NCI-H2081 (cell line): ENCODE data around the gene KCNMA1.

ENCODE experiments used
- DNase-seq, 2 experiments: peaks; one replicate each; lab custom pipeline; 2025; lab: John Stamatoyannopoulos, UW

Gene KCNMA1

GRCh38 chr10:77448226-77448625 is 189.4 kb downstream of the KCNMA1 start:
- no peak for DNase-seq

- no peak for DNase-seq
Measured at GRCh38 chr10:77446700-77447099, 190.9 kb downstream of the KCNMA1 start.

GRCh38 chr10:77445547-77445946 is 192.1 kb downstream of the KCNMA1 start:
- no peak for DNase-seq

DNA sequence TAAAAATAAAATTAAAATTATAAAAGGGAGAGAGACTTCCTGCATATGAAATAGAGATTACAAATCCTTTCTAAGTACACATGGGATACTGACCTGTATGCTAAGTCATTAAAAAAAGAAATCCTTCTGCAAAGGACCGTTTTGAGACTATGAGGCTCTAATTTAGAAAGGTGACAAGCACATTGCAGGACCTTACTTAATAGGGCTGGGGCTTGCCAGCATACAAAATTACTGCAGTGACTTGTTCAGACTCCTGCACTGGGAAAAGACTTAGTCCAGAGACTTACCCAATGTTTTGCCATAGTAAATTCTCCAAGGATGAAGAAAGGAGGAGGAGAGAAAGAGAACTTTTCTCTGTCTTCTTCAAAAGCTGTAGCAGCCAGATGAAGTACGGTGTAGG is 193.6 kb downstream of the KCNMA1 start:
- DNase-seq = no peak

GRCh38 chr10:77442699-77443189 is 194.9 kb downstream of the KCNMA1 start:
- peak; percentile 41 to 86 for DNase-seq

DNA sequence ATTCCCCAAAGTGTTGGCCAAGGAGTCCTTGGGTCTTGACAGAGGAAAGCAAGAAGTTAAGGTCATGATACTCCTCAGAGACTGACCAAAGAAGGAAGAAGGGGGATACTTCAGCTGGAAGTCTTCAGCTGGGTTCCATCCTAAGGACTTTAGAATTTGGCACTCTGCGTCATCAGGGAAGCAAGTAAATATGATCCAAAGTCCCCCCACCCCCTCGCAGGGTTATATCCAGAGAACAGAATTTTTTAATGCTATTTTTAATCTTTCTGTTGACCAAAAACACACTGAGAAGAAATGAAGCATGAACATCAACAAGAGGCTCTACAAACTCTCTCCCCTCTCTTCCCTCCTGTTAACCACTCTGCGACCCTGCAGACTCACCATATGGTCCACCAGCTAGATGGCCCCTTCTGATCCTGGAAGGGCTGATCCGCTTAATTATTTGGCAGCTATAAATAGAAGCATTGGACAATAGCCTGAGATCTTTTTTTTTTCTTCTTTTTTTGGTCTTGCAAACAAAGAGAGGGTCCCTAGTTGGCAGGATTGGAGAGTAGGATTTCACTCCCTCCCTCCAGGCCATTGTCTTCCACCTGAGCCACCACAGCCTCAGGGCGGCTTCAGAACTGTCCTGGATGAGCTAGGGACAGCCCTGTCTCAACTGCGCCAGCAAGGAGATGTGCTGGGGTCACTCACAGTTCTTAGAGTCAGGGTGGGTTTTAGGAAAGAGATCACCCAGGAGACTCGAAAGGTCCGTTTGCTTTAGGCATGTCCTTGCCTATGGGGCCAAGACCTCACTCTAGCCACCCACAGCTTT is 196.0 kb downstream of the KCNMA1 start:
- DNase-seq = no peak

- no peak for DNase-seq
Measured at GRCh38 chr10:77436257-77436975, 201.2 kb downstream of the KCNMA1 start.

- DNase-seq = no peak
Measured at GRCh38 chr10:77433546-77433945, 204.1 kb downstream of the KCNMA1 start.

GRCh38 chr10:77431980-77432797 is 205.4 kb downstream of the KCNMA1 start:
- no peak for DNase-seq

GRCh38 chr10:77431209-77431611 is 206.4 kb downstream of the KCNMA1 start:
- no peak for DNase-seq

GRCh38 chr10:77430530-77430929 is 207.1 kb downstream of the KCNMA1 start:
- no peak for DNase-seq

- DNase-seq = no peak
Measured at GRCh38 chr10:77428691-77429395, 208.8 kb downstream of the KCNMA1 start.

- DNase-seq = no peak
Measured at GRCh38 chr10:77424257-77424656, 213.4 kb downstream of the KCNMA1 start.

- no peak for DNase-seq
Measured at GRCh38 chr10:77422491-77423338, 214.9 kb downstream of the KCNMA1 start.

- no peak for DNase-seq
Measured at GRCh38 chr10:77421591-77421990, 216.0 kb downstream of the KCNMA1 start.

DNA sequence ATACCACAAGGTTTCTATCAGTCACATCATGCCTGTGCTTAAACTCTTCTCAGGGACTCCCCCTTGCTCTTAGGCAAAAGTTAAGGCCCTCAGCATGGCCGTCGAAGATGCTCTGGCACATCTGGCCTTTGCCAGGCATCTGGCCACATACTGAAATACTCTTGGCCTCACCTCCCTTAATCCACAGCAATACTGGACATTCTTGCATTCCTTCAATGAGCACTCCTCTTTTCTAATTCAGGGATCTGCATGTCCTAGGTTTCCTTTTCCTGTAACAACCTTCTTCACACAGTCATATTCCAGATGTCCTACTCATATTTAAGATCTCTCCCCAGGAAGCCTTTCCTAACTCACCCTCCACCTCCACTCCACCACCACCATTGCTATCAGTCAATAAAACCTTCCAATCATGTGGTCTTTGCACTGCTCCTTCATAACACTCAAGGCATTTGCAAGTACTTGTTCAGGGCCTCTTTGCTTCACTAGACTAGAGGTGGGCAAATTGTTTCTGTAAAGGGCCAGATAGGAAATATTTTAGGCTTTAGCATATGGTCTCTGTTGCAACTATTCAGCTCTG is 216.6 kb downstream of the KCNMA1 start:
- DNase-seq = no peak

GRCh38 chr10:77419979-77420378 is 217.6 kb downstream of the KCNMA1 start:
- no peak for DNase-seq

DNA sequence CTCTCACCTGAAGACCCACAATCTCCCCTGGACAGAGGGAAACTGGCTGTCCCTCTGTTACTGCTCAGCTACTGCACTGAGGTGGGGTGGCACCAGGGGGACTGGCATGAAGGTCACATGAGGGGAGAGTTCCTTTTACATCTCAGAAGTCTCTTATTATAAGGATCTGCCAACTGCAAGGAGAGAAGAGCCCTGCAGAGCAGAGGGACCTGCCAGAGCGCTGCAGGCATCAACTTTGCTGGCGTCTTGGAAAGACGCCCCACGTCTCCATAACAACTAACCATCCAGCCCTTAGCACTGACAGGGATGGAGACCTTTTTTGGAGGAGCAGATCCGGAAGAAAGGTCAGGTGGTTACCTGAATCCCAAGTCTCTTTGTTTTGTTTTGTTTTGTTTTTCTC is 218.6 kb downstream of the KCNMA1 start:
- no peak for DNase-seq

DNA sequence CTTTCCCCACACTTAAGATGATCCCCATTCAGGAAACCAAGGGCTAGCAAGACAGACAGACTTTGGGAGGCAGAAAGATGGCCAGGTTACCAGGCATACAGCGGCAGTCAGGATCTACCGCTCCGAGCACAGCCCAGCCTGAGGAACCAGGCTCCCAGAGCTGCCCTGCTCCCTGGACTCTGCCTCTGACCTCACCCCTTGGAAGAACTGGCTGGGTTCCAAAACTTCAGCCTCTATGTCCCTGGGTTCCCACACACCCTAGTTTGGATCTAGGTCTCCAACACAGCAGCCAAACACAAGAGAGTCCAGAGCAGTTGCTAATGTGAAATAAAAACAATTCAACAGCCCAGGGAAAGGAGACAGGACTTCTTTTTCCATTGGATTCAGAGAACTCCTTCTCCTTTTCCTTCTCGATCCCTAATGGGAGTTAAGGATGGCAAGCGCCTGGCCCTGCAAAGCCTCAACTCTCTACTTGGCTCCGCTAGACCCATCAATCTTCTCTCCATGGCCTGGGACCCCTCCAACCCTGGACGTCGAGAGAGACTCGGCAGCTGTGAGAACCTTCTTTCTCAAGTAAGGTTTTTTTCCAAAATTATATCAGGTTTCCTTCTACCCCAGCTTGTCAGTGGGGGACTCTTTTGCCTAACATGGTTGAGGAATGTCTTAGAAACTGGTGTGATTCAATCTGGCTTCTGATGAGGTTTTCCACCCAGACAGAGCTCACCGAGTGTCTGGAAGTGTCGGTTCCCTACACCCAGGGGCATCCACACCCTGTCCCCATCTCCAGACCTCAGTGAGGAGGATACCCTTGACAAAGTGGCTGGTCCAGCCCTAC is 219.6 kb downstream of the KCNMA1 start:
- DNase-seq = no peak

DNA sequence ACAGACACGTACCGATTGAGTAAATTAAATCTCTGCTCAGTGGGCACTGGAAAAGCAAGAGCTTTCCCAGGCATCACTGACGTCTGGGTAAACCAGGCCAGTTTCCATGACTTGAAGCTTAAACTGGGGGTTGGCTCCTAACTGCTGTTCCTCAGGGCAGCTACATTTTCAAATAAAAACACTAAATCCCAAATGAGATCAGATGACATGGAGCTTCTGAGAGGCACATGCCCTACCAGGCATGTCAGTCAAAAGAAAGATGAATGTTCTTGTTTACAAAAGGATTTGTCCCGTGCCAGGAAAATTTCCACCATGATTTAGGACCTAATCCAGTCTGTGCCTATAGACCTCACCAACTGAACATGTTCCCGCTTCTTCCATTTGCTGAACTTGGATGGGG is 220.2 kb downstream of the KCNMA1 start:
- DNase-seq = no peak
